ENCODE results near the gene STYXL2.

The STYXL2 gene

DNA sequence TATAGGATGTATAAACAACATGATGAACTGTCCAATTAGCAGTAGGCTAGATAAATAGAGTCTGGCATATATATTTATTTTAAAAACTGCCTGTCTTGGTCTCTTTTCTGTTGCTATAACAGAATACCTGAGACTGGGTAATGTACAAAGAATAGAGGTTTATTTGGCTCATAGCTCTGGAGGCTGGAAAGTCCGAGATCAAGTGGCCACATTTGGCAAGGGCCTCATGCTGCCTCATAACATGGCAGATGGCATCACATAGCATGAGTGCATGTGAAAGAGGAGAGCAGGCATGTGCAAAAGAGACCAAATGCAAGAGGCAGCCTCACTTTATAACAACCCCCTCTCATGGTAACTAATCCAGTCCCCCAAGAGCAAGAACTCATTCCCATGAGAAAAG lies 6.0 kb downstream of the STYXL2 start:
- H3K9ac ChIP-seq (ENCODE audit: low read length): no peak overlapping the region
- no peak overlapping the region for H2AFZ ChIP-seq (ENCODE audit: low read length)
- TF ChIP-seq EZH2 (IDR thresholded peaks at IDR 0.05; ENCODE audit: borderline replicate concordance, low read length): no peak
- TF ChIP-seq, protein P1, sequence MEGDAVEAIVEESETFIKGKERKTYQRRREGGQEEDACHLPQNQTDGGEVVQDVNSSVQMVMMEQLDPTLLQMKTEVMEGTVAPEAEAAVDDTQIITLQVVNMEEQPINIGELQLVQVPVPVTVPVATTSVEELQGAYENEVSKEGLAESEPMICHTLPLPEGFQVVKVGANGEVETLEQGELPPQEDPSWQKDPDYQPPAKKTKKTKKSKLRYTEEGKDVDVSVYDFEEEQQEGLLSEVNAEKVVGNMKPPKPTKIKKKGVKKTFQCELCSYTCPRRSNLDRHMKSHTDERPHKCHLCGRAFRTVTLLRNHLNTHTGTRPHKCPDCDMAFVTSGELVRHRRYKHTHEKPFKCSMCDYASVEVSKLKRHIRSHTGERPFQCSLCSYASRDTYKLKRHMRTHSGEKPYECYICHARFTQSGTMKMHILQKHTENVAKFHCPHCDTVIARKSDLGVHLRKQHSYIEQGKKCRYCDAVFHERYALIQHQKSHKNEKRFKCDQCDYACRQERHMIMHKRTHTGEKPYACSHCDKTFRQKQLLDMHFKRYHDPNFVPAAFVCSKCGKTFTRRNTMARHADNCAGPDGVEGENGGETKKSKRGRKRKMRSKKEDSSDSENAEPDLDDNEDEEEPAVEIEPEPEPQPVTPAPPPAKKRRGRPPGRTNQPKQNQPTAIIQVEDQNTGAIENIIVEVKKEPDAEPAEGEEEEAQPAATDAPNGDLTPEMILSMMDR (IDR thresholded peaks at IDR 0.05; ENCODE audit: low read length): no peak
- H3K9me3 ChIP-seq (ENCODE audit: low read length): peaks cover 3% of the 10 kb centered on the region; the same call in 1 of the 2 replicates
- H3K79me2 ChIP-seq (ENCODE audit: insufficient read depth, low read length): no peaks in the 10 kb centered on the region
- no peak overlapping the region for H3K4me3 ChIP-seq (ENCODE audit: low read depth, low read length, poor library complexity, severe bottlenecking)
- no peaks in the 10 kb centered on the region for H3F3A ChIP-seq (ENCODE audit: insufficient read depth, low read length)
- no peak overlapping the region for H3K4me2 ChIP-seq (ENCODE audit: low read length)
- no peaks in the 10 kb centered on the region for H3K36me3 ChIP-seq (ENCODE audit: insufficient read depth, low read length)
- H3K27me3 ChIP-seq (ENCODE audit: insufficient read depth, low read length): peaks cover 8% of the 10 kb centered on the region; the same call in 1 of the 2 replicates
- peaks cover 11% of the 10 kb centered on the region for H3K4me1 ChIP-seq (ENCODE audit: insufficient read depth, low read length, severe bottlenecking)
- H4K20me1 ChIP-seq (ENCODE audit: insufficient read depth, low read length): no peaks in the 10 kb centered on the region
- no peak overlapping the region for H3K27ac ChIP-seq (ENCODE audit: low read depth, low read length, poor library complexity, severe bottlenecking)
- no peaks in the 10 kb centered on the region for H3K9me2 ChIP-seq (ENCODE audit: low read depth, low read length)

DNA sequence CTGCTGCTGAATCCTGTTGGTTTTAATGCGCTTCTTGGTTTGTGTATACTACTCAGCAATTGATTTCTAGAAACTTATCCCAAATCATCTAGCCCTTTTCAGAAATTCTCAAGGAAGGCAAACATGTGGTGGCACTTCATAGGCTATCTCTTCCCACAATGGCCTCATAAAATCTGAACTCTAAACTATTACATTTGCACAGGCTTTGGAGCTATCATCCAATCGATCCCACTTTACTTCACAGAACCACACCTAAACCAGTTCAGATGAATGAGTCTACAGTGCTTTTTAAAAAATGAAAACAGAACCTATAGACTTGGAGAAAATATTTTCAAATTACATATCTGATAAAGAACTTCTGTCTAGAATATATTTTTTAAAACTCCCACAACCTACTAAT lies 6.9 kb downstream of the STYXL2 start:
- peaks cover 8% of the 10 kb centered on the region; the same call in 1 of the 2 replicates for H3K27me3 ChIP-seq (ENCODE audit: insufficient read depth, low read length)
- H3F3A ChIP-seq (ENCODE audit: insufficient read depth, low read length): no peaks in the 10 kb centered on the region
- no peak overlapping the region for H3K27ac ChIP-seq (ENCODE audit: low read depth, low read length, poor library complexity, severe bottlenecking)
- H3K79me2 ChIP-seq (ENCODE audit: insufficient read depth, low read length): no peaks in the 10 kb centered on the region
- TF ChIP-seq EZH2 (IDR thresholded peaks at IDR 0.05; ENCODE audit: borderline replicate concordance, low read length): no peak
- TF ChIP-seq, protein P1 (IDR thresholded peaks at IDR 0.05; ENCODE audit: low read length): no peak
- peaks cover 20% of the 10 kb centered on the region for H3K4me1 ChIP-seq (ENCODE audit: insufficient read depth, low read length, severe bottlenecking)
- no peak overlapping the region for H3K4me3 ChIP-seq (ENCODE audit: low read depth, low read length, poor library complexity, severe bottlenecking)
- H3K9me3 ChIP-seq (ENCODE audit: low read length): peaks cover 3% of the 10 kb centered on the region; the same call in 1 of the 2 replicates
- H3K36me3 ChIP-seq (ENCODE audit: insufficient read depth, low read length): no peaks in the 10 kb centered on the region
- no peaks in the 10 kb centered on the region for H4K20me1 ChIP-seq (ENCODE audit: insufficient read depth, low read length)
- no peak overlapping the region for H2AFZ ChIP-seq (ENCODE audit: low read length)
- no peak overlapping the region for H3K4me2 ChIP-seq (ENCODE audit: low read length)
- no peaks in the 10 kb centered on the region for H3K9me2 ChIP-seq (ENCODE audit: low read depth, low read length)
- no peak overlapping the region for H3K9ac ChIP-seq (ENCODE audit: low read length)

DNA sequence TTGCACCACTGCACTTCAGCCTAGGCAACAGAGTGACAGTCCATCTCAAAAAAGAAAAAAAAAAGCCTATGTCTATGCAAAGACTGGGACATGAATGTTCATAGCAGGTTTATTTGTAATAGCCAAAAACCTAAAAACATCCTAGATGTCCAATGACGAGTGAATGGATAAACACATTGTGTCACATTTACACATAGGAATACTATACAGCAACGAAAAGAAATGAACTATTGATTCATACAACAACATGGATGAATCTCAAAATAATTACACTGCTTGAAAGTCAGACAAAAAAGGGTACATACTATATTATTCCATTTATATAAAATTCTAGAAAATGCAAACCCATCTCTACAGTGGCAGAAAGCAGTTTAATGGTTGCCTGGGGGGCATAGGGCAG lies 7.9 kb downstream of the STYXL2 start:
- H4K20me1 ChIP-seq (ENCODE audit: insufficient read depth, low read length): no peaks in the 10 kb centered on the region
- peaks cover 20% of the 10 kb centered on the region for H3K4me1 ChIP-seq (ENCODE audit: insufficient read depth, low read length, severe bottlenecking)
- H3K9me2 ChIP-seq (ENCODE audit: low read depth, low read length): no peaks in the 10 kb centered on the region
- no peaks in the 10 kb centered on the region for H3F3A ChIP-seq (ENCODE audit: insufficient read depth, low read length)
- H3K27me3 ChIP-seq (ENCODE audit: insufficient read depth, low read length): peaks cover 5% of the 10 kb centered on the region; the same call in 1 of the 2 replicates
- H3K27ac ChIP-seq (ENCODE audit: low read depth, low read length, poor library complexity, severe bottlenecking): no peak overlapping the region
- TF ChIP-seq, protein P1 (IDR thresholded peaks at IDR 0.05; ENCODE audit: low read length): no peak
- no peak for TF ChIP-seq EZH2 (IDR thresholded peaks at IDR 0.05; ENCODE audit: borderline replicate concordance, low read length)
- H2AFZ ChIP-seq (ENCODE audit: low read length): no peak overlapping the region
- no peak overlapping the region for H3K4me2 ChIP-seq (ENCODE audit: low read length)
- no peaks in the 10 kb centered on the region for H3K79me2 ChIP-seq (ENCODE audit: insufficient read depth, low read length)
- no peaks in the 10 kb centered on the region for H3K36me3 ChIP-seq (ENCODE audit: insufficient read depth, low read length)
- no peak overlapping the region for H3K4me3 ChIP-seq (ENCODE audit: low read depth, low read length, poor library complexity, severe bottlenecking)
- no peak overlapping the region for H3K9ac ChIP-seq (ENCODE audit: low read length)
- H3K9me3 ChIP-seq (ENCODE audit: low read length): peaks cover 2% of the 10 kb centered on the region; the same call in 1 of the 2 replicates

All from OCI-LY1 (cell line).